SW 1271 (cell line): ENCODE data around the gene ACTR1A.

Experiments used
- DNase-seq, 2 experiments: peaks; one replicate each; lab custom pipeline; 2025; lab: John Stamatoyannopoulos, UW

The ACTR1A gene

DNA sequence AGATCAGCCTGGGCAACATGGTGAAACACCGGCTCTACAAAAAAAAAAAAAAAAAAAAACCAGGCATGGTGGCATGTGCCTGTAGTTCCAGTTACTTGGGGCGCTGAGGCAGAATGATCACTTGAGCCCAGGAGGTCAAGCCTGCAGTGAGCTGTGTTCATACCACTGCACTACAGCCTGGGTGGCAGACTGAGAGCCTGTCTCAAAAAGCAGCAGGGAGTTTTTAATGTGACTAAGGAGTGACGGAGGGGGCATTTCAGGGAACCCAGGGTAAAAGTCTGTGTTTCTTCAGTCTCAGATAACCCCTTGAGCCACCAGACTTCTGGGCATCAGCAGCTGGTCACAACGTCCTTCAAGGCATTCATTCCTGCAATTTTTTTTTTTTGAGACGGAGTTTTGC lies 49.0 kb downstream of the ACTR1A start:
- no peak for DNase-seq

DNA sequence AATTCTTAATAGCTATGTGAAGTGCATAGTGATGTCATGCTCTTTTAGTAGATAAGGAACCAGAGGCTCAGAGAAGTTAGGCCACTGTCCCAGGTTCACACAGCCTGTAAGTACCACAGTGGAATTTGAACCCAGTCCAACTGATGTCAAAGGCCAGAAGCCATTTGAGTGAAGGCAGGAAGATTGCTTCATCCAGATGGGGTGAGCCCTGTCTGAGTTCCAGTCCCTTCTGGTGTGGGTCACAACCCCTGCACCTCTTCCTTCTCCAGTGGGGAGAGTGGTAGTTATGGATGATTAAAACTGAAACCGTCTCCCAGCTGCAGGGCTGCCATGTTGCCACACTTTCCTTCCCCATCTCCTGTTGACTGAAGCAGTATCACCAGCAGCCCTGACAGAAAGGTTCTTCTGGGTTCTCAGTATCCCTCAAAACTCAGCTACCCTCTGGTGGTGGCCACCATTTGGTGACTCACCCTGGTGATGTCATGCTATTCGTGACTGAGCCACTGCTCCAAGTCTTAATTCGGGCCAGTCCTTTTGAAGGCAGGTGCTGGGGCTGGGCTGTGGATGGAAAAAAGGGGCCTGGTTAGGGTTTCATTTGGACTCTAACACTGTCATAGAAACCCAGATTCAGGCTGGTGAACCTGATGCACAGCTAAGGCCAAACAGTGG lies 49.7 kb downstream of the ACTR1A start:
- peak in 1 of 2 experiments; percentile 18 for DNase-seq

GRCh38 chr10:102451105-102451969 lies 51.2 kb downstream of the ACTR1A start, which contains the start of gene C10orf95:
C10orf95 (minus strand) TSS chr10:102451543; CDS start chr10:102451093, 450 bp downstream.
- no peak for DNase-seq

GRCh38 chr10:102450374-102451104 lies 52.0 kb downstream of the ACTR1A start:
- peak; percentile 17 to 52 for DNase-seq

DNA sequence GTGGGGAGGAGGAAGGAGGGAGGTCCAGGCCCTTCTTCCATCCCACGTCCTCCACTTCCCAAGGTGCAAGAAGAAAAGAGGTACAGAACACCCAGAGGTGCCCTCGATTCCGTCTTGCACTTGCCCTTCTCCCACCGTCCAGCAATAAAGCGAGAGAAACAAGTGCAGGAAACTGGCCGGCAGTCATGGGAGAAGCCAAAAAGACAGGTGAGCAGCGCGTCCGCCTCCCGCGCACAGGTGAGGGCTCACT lies 52.5 kb downstream of the ACTR1A start:
- DNase-seq: no peak

GRCh38 chr10:102449321-102450123 lies 53.0 kb downstream of the ACTR1A start:
- peak; percentile 32 to 67 for DNase-seq

- DNase-seq: no peak
These were observed 57.7 kb downstream of the ACTR1A start for GRCh38 chr10:102444851-102445250.

DNA sequence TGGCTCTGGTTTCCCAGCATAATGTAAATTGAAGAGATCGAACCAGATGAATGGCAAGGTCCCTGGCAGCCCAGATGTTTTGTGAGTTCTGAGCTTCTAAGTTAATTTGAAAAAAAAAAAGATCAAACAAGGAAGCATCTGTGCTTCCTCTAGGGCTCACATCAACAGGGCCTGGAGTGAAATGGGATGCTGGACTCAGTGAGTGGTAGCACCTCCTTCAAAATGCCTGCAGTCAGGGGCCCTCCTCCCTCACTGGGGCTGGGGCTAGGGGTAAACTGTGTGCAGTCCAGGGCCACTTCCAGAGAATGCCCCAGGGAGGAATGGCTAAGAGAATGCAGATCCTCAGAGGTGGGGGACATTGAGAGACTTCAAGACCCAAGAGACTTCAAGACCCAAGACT lies 64.1 kb downstream of the ACTR1A start:
- no peak for DNase-seq

- DNase-seq: no peak
These were observed 65.0 kb downstream of the ACTR1A start for GRCh38 chr10:102437515-102437914.

- DNase-seq: no peak
These were observed 66.2 kb downstream of the ACTR1A start for GRCh38 chr10:102436312-102436711.

DNA sequence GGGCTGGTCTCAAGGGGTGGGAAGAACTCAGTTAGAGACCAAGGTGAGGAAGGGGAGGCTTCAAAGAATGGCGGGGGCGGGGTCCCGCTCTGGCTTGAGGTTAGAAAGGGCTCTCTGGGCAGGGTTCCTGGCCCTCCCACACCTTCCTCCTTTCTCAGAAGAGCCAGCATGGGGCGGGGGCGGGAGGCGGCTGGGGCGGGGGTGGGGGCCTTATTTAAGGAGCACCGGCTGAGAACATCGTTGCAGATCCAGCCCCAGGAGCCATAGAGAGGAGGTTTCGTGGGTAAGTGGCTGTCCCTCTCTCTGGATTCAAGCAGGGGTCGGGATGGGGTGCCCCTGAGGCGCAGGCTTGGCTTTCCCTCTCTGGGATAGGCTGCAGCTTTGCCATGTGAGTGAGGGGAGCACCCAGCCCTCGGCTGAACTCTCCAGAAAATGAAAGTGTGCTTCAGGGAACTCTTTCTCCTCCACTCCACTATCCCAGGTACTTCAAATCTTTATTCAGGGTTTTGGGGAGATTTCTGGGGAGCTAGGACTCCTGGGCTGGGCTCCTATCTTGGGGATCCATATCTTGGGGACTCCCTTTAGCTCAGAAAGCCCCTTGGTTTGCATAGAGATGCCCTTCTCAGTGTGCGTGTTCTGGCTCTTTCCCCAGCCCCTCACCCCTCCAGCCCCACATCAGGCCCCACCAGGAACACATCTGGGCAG lies 66.8 kb downstream of the ACTR1A start:
- DNase-seq: no peak

GRCh38 chr10:102435133-102435497 lies 67.4 kb downstream of the ACTR1A start:
- no peak for DNase-seq

GRCh38 chr10:102434394-102435132 lies 67.9 kb downstream of the ACTR1A start:
- no peak for DNase-seq

DNA sequence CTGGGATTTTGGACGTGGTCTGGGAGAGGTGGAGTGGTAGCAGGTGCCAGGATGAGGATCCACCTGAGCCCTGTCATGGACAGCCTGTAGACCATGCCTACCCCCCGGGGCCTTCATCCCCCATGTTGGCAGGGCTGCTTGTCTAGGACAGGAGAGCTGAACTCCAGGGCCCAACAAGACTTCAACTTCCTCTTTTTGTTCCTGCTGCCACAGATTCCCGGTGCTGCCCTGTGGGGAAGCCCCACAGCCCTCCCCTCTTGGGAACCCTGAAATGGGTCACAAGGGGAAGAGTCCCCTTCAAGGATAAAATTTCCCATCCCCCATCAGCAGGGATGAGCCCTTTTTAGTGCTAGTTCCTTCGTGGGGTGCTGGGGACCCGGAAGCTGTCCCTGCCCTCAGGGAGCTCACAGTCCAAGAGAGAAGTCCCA lies 68.9 kb downstream of the ACTR1A start:
- DNase-seq: no peak

DNA sequence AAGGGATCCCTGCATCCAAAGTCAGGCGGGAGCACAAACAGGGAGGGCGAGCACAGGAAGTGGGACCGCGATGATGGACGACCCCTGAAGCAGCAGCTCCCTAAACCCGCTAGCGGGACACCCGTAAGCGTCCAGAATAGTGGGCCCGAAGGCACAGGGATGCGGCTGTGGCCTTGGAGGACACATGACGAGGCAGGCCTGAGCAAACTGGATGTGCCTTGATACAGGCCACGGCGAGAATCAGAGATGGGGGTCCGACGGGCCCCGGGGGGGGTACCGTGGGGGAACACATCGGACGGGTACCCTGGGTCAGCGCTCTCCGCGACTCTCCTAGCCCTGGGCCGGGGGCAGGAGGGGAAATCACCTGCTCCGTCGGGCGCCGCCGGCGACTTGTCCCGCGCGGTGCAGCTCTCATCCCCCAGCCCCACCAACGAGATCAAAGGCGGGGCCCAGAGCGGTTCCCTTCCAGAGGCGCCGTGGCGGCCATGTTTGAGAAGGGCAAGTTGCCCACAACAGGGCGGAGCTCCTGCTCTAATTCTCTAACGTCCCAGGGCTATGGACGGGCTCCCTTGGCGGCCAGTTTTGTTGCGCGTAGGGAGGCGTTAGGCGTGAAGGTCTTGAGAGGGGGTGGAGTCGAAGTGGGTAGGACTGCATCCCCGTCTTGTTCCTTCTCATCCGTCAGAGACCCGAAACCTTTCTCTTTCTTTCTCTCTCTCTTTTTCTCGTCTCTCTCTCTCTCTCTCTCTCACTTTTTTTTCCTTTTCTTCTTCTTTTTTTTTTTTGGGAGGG lies 70.2 kb downstream of the ACTR1A start, which contains the start of gene CUEDC2:
Gene CUEDC2, minus strand, starts transcription at position 413 of the 789 bp plus-strand sequence. CDS start 7,386 bp downstream, outside the sequence.
- DNase-seq: peak; percentile 87 to 94

DNA sequence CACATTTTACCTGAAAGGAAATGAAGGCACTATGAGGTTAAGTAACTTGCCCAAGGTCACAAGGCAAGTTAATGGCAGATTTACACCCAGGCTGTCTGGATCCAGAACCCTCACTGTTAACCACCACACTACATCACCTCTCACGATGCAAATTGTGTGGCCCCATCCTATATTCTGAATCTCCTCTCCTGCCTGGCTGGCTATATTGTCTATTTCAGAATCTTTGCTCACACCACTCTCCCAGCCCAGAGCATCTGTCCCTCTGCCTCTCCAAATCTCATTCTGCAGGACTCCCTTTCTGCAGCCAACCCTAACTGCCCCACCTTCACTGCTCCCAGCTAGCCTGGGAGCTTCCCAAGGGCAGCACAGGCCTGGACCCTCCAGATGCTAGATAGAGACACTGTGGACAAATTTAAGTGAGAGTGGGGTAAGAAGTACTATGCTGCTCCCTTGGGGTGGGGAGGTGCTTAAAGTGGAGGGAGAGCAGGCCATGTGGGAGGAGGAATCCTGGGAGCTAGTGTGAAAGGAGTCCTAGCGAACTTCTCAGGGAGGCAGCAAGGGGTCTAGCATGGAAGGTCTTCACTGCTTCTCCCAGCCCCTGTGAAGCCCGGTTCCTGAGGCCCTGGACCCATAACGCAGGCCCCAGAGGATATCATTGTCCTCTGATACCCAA lies 70.9 kb downstream of the ACTR1A start:
- DNase-seq: peak in 1 of 2 experiments; percentile 31

DNA sequence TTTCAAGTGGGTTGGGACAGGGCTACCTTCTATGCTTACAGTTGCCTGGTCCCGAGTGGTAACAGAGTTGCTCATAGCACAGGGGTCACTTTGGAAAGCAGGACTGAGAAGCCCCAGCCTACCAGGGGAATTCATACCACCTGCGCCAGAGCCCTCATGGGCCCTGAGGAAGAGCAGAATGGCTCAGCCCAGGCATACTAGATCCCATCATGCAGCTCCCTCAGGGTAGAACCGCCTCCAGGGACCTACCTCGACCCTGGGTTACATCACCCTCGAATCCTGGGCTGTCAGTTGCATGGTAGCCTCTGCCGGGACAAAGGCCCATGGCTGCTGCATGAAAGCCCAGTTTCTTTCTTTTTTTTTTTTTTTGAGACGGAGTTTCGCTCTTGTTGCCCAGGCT lies 73.0 kb downstream of the ACTR1A start:
- DNase-seq: no peak
